GM15510 (cell line): Measurements from ENCODE around the gene MBNL1.

Source experiments
- POLR2A ChIP-seq: IDR thresholded peaks from 3 replicates; pipeline ENCODE4 v1.6.1; 2011; ENCODE audit warnings: borderline replicate concordance; ENCODE audit not compliant: insufficient read length; ENCODE audit errors: extremely low read depth

Gene MBNL1

DNA sequence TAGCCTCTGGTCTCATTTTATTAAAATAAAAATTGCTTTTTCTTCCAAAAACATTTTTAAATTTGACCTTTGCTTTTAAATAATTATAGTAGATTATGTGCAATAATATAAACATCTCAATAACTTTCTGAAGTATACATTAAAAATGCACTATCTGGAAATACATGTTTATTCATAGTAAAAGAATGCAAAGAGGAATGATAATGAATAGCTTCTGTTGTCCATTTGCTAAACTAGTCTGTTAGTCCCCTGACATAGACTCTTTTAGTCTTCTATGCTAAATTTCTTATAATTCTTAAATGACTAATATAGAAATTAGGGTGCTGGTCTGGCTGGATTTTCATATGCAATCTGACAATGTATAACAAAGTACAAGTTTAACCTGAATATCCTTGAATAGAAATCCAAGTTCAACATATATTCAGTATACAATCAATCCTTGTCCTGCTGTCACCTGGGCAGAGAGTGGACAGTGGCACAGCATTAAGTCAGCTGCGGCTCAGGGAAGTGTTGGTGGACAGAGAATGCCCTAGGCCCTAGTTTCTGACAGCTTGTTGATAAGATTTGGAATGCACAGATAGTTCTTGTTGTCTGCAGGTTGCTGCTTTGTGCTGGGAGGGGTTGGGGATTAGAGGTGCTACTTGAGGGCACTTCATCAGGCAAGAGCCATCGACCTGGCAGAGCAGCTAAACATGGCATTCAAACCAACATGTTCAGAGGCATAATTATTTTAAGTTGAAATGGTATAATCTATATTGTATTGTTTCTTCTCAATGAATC, 161.7 kb downstream of the MBNL1 start:
- no peak for TF ChIP-seq POLR2A

DNA sequence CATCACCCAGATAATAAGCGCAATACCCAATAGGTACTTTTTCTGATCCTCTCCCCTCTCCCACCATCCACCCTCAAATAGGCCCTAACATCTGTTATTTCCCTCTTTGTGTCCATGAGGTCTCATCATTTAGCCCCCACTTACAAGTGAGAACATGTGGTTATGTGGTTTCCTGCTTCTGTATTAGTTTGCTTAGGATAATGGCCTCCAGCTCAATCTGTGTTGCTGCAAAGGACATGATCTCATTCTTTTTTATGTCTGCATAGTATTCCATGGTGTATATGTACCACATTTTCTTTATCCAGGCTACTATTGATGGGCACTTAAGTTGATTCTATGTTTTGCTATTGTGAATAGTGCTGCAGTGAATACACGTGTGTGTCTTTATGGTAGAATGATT, 165.4 kb downstream of the MBNL1 start:
- no peak for TF ChIP-seq POLR2A

DNA sequence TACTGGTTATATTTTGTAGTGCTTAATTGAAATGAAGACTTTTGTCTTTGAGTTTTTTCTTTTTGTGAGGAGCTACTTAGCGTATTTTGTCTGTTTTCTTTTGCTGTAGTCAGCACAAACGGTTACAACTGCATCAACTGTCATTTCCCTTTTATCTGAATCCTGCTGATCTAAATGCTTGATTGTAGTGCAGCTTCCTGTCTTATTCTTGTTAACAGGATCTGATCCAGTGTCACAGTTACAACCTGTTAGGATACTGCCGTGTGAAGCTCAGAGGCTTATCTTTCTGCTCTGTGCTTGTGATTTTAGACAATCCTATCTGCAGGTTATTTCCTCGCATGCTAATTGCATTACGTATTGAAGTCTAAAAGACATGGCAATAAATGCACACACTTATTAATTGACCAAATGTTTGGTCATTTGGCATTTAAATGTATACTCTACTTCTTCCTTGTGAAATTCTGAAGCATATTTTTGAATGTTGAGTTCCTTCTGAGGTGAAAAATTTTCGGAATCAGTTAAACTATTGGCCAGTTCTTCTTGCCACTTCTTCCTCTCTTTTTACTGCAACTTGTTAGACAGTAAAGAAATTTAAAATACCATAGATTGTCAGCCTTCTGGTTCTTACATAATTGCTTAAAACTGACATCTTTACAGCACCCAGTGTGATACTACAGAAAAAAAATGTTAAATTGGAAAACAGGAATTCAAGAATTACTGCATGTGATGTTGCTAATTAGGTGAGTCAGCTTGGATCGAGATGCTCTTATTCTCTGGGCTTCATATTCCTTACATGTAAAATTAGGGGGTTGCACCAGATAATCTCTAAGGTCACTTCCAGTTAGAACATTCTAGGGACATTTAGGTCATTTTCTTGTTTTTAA, 168.2 kb downstream of the MBNL1 start:
- TF ChIP-seq POLR2A = no peak

DNA sequence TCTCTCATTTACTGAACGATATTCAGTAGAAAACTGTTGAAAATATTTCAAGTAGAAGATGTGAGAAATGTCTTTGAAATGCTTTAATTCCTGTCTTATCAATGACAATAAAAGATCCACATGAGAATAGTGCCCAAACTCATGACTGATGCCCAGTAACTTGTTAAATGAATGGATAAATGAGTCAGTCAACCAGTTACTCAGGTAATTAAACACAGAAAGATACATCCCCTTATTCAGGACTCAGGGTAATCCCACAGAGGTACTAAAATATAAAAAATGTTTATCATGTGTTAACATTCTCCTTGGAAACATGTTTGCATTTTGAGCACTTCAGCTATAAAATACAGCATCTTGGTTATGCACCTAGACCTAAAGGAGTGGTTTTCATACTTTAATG, 169.5 kb downstream of the MBNL1 start:
- no peak for TF ChIP-seq POLR2A

DNA sequence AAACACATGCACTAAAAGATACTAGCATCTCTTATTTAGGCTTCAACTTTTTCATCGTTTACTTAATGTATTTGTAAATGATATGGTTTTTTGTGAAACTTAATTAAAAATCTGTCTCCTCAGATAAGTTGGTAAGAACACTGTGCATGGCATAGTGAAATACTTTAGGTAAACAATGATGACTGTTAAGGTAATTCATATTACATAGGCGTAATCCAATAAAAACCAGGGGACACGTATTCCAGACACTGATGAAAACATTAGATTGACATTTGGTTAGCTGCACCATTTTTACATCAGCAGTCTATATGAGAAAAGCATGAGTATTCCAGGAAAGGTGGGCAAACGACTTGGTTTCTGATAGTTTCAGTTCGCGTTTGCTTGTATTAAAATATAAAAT, 170.0 kb downstream of the MBNL1 start:
- TF ChIP-seq POLR2A = no peak

DNA sequence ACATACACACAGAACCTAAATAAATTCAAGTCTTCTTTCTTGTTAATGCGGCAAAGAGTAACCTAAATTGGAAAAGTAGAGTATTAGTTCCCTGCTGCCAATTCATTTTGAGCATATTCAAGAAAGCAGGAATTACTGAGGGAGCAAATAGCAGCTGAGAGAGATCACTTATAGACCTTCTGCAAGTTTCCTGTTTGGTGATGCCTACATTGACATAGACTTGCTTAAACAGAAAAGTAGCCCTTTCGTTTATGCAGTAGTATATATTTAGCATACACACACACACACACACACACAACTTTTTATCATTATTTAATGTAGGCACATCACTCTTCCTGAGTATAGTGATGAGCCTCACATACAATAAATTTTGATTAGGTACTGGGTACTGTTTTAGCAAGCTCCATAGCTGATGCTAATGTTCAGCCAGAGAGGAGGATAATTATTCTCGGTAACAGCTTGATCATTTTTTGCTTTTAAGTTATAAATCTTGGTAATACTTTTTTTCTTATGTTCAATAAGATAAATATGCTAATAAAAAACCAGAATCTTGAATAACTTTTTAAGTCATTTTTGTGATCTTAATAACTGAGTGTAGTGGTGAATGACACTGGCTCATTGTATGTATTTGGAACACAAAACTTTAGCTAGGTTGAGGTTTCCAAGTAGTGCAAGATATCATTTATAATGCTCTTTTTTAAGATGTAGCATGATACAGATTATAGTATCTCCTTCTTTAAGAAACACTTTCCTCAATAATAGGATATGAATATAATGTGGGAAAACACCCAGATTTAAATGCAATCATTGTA, 174.7 kb downstream of the MBNL1 start:
- no peak for TF ChIP-seq POLR2A

DNA sequence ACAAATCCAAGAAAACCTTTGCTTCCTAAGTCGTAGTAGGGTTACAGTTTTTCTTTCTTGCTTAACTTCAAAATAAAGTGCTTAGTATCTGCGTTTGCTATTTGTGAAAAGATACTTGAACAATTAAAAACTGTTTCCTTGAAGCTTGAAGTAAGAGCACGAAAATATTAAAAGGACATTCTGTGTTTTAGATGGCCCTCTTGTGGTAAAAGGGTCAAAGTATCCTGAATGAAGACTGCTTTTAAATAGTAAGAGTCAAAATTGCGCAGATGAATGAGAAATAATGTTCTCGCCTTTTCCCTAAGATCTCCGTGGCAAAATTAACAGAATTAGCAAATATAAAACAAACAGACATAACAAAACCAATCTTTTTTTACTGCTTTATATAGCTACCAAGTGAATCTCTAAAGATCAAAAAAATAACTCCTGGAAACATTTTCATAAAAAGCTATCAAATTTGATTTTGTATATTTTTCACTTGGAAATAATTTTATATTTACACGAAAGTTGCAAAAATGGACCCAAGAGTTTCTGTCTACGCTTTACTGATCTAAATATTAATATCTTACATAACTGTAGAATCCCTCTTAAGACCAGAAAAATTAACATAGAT, 175.4 kb downstream of the MBNL1 start:
- TF ChIP-seq POLR2A = no peak

DNA sequence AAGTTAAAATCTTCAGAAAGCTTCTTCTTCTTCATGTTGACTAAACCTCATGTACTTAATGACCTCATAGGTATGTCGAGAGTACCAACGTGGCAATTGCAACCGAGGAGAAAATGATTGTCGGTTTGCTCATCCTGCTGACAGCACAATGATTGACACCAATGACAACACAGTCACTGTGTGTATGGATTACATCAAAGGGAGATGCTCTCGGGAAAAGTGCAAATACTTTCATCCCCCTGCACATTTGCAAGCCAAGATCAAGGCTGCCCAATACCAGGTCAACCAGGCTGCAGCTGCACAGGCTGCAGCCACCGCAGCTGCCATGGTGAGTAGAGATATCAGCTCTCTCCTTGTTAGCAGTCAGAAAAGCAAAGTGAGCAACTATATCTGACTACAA, 176.5 kb downstream of the MBNL1 start:
- no peak for TF ChIP-seq POLR2A

DNA sequence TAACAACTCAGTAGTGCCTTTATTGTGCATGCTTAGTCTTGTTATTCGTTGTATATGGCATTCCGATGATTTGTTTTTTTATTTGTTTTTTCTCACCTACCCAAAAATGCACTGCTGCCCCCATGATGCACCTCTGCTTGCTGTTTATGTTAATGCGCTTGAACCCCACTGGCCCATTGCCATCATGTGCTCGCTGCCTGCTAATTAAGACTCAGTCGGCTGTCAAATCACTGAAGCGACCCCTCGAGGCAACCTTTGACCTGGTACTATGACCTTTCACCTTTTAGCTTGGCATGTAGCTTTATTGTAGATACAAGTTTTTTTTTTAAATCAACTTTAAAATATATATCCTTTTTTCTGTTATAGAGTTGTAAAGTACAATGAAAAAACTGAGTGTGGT, 177.8 kb downstream of the MBNL1 start:
- TF ChIP-seq POLR2A = no peak

DNA sequence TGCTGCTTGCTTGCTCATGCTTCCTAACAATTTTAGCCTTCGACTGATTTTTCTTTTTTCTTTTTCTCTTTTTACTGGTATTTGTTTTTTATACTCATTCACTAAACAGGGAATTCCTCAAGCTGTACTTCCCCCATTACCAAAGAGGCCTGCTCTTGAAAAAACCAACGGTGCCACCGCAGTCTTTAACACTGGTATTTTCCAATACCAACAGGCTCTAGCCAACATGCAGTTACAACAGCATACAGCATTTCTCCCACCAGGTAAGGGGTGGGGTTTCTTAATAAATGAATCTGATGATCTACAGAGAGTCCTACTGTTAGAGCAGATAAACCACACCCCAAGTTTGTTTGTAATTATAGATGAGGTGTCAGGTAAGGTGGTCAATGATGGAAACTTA, 178.8 kb downstream of the MBNL1 start:
- TF ChIP-seq POLR2A = no peak

DNA sequence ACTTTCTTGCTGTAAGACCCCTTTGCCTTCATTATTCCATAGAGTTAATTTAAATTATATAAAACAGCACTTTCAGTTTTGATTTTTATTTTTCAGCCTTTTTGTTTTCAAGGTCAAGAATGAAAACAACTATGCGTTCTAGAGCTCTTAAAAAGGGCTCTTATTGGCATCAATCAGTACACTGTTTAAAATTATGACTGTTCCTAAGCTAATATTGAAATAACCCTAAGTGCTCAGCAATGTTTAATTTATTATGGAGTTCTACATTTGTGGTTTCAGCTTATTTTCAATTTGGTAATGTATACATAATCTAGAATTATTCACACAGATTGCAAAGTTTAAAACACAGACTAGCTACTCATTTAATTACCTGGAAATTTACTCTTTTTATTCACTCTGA, 179.4 kb downstream of the MBNL1 start:
- no peak for TF ChIP-seq POLR2A

DNA sequence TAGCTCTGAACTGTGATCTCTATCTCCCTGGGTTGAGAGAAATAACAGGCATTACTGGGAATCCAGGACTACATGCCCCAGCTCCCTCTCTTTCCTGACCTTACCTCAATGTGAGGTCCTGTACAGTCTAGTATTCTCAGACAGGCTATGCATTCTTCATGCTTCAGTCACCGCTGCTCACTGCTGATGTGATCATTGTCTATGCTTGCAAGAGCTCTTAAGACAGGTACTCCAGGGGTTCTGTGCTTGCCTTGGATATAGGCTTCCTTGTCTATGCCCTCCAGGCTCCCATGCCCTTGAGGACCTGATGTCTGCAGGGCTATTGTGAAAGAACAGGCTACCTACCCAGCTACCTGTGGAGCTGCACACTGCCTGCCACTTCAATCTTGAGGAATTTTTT, 183.6 kb downstream of the MBNL1 start:
- TF ChIP-seq POLR2A = no peak

DNA sequence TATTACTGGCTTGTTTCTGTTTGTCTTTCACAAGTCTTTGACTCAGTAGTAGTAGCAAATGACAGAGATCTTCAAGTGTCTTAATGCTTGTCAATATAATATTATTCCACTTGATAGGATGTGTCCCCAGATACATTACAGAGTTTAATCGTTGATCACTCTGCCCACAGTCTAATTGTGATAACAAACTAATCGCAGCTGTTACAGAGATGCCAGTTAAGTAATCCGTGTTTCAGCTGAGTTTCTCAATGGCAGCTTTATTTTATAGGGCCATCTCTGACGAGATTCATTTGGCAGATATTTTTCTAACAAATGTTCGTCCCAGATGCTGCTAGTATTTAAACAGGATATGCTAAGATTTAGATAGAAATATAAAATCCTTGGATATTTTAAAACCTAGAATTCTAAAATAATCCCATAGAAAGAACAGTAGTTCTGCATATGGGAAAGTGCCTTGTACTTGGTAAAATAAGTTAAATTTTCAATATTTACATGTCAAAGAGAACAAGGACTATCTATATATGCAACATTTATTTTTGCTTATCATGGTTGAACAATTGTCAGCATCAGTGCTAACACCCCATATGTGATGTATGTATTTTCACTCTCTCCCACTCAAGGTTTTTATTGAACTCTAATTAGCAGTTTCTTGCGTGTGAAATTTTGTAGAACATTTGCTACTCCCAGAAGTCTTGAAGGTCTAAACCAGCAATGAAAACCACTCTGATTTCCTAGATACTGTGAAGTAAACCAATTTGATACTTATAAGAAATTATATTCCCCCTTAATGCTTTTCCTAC, 185.5 kb downstream of the MBNL1 start:
- no peak for TF ChIP-seq POLR2A

DNA sequence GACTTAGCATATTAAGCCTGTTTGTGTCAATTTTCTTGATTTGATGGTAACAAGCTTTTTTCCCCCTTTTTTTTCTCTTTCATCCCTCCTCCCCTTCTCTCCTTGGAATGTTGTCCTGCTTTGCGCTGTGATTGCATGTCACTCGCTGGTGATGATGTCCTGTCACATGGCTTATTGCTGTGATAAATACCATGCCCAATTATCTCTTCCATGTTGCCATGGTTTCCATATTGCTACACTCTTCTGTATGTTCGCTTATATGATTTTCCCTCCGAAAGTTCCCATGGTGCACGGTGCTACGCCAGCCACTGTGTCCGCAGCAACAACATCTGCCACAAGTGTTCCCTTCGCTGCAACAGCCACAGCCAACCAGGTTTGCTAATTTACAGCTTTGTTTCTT, 187.3 kb downstream of the MBNL1 start:
- TF ChIP-seq POLR2A = no peak
